ENCODE data around the gene MTFMT. TPM values are rescaled to one million over a fixed set of nuclear protein-coding genes. Genes with fewer than 3 reads are reported as not detected.

The MTFMT gene
- total and polyA plus RNA-seq, 8 donors, result 5.3 to 105 (median 12.0) TPM; not detected in 1

- intact Hi-C loops (cut with DNase I; ENCODE audit: low total_unique reads), result no loop called here
- no peaks in the 10 kb centered on the region for H3K27me3 ChIP-seq
- DNase-seq, result peak; percentile 49 to 64
- TF ChIP-seq POLR2AphosphoS5 (IDR thresholded peaks at IDR 0.05), result peak in 2 of 3 donors; percentile 17 to 52
- TF ChIP-seq CTCF (IDR thresholded peaks at IDR 0.05), result no peak
- WGBS, 5 donors, result 17 to 30% (median 27%) methylated on average over 9 of the region's 9 CpGs
- H3K4me1 ChIP-seq, result peaks cover 28 to 74% (median 59%) of the 10 kb centered on the region in 4 donors
- peak overlapping the region in 1 of 4 donors; percentile 2 for H3K4me3 ChIP-seq
- peaks cover 0 to 20% (median 14%) of the 10 kb centered on the region in 4 donors for H3K36me3 ChIP-seq
- peak overlapping the region; percentile 31 to 89 (median 77) for H3K27ac ChIP-seq
- no peaks in the 10 kb centered on the region for H3K9me3 ChIP-seq
Observed at GRCh38 chr15:64985366-64986033, 43.9 kb downstream of the MTFMT start.

GRCh38 chr15:64982472-64982871 lies 47.0 kb downstream of the MTFMT start:
- H3K4me3 ChIP-seq, result no peak overlapping the region
- no peaks in the 10 kb centered on the region for H3K27me3 ChIP-seq
- peaks cover 16 to 54% (median 39%) of the 10 kb centered on the region in 4 donors for H3K4me1 ChIP-seq
- intact Hi-C loops (cut with DNase I; ENCODE audit: low total_unique reads), result no loop called here
- DNase-seq, result no peak
- H3K9me3 ChIP-seq, result no peaks in the 10 kb centered on the region
- no peak for TF ChIP-seq POLR2A (IDR thresholded peaks at IDR 0.05)
- TF ChIP-seq EP300 (IDR thresholded peaks at IDR 0.05), result no peak
- no peak for TF ChIP-seq CTCF (IDR thresholded peaks at IDR 0.05)
- TF ChIP-seq POLR2AphosphoS5 (IDR thresholded peaks at IDR 0.05), result no peak
- H3K36me3 ChIP-seq, result peaks cover 21 to 50% (median 44%) of the 10 kb centered on the region in 4 donors
- no peak overlapping the region for H3K27ac ChIP-seq
- WGBS, 5 donors, result 94 to 100% (median 96%) methylated on average over 1 of the region's 1 CpG

GRCh38 chr15:64981812-64982431 lies 47.5 kb downstream of the MTFMT start:
- TF ChIP-seq EP300 (IDR thresholded peaks at IDR 0.05) (no peak), CTCF (IDR thresholded peaks at IDR 0.05) (no peak), POLR2AphosphoS5 (IDR thresholded peaks at IDR 0.05) (no peak), POLR2A (IDR thresholded peaks at IDR 0.05) (no peak)
- Histone ChIP-seq H3K27me3 (no peaks in the 10 kb centered on the region), H3K4me1 (peaks cover 15 to 48% (median 35%) of the 10 kb centered on the region in 4 donors), H3K36me3 (peaks cover 21 to 56% (median 50%) of the 10 kb centered on the region in 4 donors), H3K4me3 (no peak overlapping the region), H3K27ac (no peak overlapping the region), H3K9me3 (no peaks in the 10 kb centered on the region)
- 79 to 97% (median 87%) methylated on average over 6 of the region's 6 CpGs for WGBS, 5 donors
- intact Hi-C loops (cut with DNase I; ENCODE audit: low total_unique reads), result no loop called here
- DNase-seq, result no peak

DNA sequence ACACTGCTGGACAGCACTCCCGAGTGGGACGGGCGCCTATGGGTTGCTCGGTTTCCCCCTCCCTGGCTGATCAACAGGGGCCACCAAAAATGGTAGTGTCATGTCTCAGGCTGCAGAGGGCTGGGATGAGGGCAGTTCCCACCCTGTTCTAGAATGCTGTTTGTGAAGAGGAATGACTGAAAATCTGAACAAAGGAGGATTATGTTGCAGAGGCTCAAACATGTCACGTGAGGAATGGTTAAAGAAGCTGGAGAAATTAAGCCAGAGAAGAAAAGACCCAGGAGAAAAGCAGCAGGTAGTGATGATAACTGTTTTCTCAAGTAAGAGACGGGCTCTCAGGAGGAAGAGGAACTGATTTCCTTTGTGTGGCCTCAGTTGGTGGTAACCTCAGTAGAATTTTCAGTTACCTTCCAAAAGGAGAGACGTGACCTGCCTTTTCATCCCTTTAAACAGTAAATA lies 50.2 kb downstream of the MTFMT start:
- TF ChIP-seq EP300 (IDR thresholded peaks at IDR 0.05) (no peak), CTCF (IDR thresholded peaks at IDR 0.05) (no peak), POLR2AphosphoS5 (IDR thresholded peaks at IDR 0.05) (no peak)
- H3K4me1 ChIP-seq, result peaks cover 7 to 22% (median 15%) of the 10 kb centered on the region in 4 donors
- H3K4me3 ChIP-seq, result no peak overlapping the region
- no peaks in the 10 kb centered on the region for H3K9me3 ChIP-seq
- no peaks in the 10 kb centered on the region for H3K27me3 ChIP-seq
- 73 to 85% (median 82%) methylated on average over 7 of the region's 7 CpGs for WGBS, 5 donors
- no peak for DNase-seq
- H3K27ac ChIP-seq, result no peak overlapping the region
- intact Hi-C loops (cut with DNase I; ENCODE audit: low total_unique reads), result no loop called here
- H3K36me3 ChIP-seq, result peaks cover 30 to 82% (median 76%) of the 10 kb centered on the region in 4 donors
